HT1080 (cell line): ENCODE data around the gene FOXK1. TPM values are rescaled to one million over a fixed set of nuclear protein-coding genes. Genes with fewer than 3 reads are reported as not detected.
"Not testable (repeated sequence)": the region's sequence is repeated elsewhere in the genome, so short reads cannot be mapped to it uniquely, and the experiment has no call there.

Experiments used
- DNase-seq: peaks from one replicate; pipeline ENCODE4 v3.0.0-alpha.2; 2015; ENCODE audit warnings: low read depth
- total RNA-seq: library from RNA; depleted of rRNA; stranded (reverse); fragments of >200 nt; shearing (Covaris generic); gene quantifications from 2 replicates; pipeline ENCODE4 v1.2.3, GENCODE V29; 2014

The FOXK1 gene
- total RNA-seq, 1 experiment from 2014 or later = 17.9 TPM

DNA sequence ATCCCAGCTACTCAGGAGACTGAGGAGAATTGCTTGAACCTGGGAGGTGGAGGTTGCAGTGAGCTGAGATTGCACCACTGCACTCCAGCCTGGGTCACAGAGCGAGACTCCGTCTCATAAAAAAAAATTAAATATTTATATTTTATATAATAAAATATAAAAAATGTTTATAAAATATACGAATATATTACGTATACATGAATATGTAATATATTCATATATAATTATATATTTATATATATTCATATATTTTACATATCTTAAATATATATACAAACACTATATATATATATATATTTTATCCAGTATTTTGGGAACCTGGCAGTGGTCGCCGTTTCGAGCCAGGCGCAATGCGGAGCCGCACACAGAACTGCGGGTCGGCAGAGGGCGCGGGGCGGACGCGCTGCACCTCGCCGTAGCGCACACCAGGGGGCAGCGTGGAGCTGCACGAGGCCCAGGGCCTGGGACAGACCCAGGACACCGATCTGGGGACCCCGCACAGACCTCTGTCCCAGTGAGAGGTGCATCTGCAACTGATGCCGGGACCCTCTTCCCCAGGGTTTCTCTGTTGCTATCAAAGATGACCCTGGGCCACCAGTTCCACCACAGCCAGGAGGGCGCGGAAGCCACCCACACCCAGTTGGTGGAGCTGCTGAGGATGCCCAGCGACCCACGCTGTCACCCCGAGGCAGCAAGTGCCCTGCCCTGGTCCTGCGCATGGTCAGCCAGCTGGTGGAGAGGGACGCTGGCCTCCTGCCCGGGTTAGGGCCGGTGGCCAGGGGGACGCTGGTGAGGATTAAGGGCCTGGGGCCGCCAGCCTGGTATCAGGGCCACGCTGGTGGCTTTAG lies 116.0 kb downstream of the FOXK1 start:
- DNase-seq = peak; percentile 29

DNA sequence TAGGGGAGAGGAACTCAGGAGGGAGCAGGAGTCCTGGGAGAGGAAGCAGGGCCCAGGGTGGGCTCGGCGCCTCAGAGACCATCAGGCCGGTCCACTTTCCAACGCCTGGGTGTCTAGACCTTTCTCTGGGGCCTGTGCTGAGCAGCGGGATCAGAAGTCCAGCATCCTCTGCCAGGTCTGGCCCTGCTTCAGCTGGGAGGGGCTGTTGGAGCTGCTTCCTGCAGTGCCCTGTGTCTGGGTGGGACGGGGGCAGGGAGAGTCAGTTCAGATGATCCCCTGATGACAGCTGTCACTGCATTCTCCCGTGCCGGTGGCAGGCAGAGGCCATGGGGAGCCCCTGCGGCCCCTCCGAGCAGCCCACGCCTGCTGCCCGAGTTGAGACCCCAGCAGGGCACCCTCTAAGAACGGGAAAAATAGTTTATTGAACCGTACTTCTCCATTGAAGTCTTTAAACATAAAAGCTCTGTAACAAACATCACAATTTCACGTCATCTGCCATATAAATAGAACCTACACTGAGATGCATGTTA lies 116.7 kb downstream of the FOXK1 start:
- DNase-seq = no peak

DNA sequence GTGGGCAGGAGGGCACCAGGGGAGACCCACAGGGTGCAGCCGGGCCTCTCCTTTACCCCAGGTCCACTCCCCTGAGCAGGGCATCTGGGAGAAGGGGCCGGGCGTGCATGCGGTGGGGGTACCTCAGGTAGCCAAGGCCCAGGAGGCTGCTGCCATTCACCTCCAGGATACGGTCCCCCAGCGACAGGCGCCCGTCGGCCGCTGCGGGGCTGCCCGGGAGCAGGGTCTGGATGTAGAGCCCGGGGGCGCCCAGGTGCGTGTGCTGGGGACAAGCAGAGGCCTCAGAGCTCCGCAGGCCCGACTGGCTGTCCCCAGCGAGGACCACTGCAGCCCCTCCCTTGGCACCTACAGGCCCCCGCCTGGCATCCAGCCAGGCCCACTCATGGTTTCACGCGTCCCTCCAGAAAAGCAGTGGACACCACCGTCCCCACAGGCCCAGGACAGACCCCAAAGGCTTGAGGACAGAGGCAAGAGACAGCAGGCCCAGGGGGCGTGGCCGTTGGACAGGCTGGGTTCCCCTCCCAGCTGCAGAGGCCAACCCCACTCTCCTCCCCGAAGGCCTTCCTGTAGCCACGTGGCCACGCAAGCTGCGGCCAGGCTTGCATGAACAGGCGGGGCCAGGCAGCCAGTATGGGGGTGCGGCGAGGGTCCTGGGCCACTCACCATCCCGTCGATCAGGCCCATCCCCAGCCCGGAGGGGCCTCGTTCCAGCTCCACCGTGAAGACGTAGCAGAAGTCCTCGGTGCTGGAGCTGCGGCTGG lies 117.6 kb downstream of the FOXK1 start:
- DNase-seq = no peak

DNA sequence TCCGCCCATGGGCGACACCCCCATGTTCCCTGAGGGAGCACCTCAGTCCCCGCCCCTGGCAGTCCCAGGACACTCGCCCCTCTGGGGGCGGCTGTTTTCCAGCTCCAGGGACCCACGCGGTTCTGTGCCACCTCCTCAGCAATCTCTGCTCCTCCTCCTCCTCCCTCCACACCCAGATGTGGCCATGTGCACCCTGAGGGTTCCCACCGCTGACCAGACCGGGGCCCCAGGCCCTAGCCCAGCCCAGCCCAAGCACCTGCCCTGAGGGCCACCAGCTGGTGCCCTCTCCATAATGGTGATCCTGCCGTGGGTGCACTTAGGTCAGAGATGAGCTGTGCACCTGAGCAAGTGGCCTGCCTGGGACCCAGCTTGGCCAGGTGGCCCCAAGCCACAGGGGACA lies 118.4 kb downstream of the FOXK1 start:
- no peak for DNase-seq

DNA sequence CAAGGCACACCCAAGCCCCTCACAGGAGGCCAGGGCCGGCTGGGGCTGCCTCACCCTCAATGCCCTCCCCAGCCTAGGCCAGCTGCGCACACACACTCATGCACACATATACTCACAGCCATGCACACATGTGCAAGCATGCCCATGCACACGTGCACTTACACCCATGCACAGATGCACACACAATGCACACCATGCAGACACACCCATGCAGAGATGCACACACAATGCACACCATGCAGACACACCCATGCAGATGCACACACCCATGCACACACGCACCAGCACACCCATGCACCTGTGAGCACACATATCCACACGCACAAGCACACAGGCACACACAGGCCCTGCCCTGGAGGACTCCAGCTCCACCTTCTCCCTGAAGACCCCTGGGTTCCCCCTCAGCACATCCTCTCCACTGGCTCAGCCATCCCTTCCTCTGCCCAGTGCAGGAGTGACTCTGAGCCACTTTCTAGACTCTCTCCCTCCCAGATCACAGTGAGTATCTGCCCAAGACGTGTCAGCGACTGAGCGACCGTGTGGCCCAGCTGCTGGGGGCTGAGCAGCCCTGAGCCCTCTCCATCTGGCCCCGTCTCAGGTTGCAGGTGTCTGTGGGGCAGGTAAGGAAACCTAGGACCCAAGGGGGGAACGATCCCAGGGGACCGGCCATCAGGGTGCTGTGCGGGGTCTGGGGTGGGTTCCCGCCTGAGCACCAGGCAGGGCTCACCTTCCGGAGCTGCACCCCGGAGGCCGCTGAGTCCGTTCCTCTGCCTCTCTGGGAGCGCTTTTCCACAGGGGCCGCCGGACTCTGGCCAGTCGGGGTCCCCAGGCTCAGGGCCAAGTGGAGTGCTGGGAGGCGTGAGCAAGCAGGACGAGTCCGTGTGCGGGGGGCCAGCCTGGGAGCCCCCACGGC lies 119.1 kb downstream of the FOXK1 start:
- DNase-seq = no peak

DNA sequence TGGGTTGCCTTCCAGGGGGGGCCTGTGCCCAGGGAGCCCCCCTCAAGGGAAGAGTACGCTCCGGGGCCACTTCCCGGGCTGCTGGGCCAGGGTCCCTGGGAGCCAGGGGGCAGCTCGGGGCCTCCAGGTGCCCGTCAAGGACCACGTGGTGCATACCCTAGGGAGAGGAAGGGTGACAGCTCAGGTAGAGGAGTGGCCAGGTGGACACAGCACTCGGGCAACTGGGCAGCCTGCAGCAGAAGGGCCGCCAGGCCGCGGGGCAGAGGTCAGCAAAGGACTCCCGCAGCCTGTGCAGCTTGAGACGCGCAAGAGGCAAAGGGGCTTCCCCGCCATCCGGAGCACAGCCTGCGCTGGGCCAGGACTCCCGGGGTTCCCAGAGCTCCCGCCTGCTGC lies 119.7 kb downstream of the FOXK1 start:
- DNase-seq = no peak

DNA sequence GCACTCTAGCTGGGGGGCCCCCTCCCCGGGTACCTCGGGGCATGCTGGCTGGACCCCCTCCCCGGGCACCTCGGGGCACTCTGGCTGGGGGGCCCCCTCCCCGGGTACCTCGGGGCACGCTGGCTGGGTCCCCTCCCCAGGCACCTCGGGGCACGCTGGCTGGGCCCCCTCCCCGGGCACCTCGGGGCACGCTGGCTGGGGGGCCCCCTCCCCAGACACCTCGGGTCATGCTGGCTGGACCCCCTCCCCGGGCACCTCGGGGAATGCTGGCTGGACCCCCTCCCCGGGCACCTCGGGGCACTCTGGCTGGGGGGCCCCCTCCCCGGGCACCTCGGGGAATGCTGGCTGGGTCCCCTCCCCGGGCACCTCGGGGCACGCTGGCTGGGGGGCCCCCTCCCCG lies 120.5 kb downstream of the FOXK1 start:
- not testable (repeated sequence) for DNase-seq

DNA sequence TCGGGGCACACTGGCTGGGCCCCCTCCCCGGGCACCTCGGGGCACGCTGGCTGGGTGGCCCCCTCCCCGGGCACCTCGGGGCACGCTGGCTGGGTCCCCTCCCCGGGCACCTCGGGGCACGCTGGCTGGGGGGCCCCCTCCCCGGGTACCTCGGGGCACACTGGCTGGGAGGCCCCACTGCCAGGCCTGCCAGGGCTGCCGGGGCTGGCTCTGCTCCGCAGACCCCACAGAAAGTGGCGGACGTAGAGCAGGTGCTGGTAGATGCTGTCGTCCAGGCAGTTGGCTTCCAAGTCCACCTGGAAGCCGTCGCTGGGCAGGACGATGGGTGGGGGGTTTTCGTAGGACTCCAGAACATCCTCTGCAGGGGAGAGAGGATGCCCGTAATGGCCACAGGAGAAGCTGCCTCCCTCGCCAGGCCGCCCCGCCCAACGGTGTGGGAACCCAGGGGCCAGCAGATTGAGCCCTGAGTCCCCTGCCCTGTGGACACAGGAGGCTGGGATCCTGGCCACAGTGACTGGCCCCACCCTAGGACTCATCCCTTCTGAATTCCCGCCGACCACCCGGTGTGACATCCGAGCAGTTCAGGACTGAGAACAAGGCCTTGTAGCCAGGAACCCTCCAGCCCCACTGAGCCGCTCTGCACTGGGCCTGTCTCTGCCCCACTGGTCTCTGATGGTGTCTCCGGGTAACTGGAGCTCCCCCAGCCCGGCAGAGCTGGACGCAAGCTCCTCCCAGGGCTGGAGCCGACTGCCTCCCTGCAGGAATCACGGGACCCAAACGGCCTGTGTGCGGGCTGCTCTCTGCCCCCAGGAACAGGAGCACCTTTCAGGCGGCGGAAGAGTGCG lies 121.5 kb downstream of the FOXK1 start:
- no peak for DNase-seq

DNA sequence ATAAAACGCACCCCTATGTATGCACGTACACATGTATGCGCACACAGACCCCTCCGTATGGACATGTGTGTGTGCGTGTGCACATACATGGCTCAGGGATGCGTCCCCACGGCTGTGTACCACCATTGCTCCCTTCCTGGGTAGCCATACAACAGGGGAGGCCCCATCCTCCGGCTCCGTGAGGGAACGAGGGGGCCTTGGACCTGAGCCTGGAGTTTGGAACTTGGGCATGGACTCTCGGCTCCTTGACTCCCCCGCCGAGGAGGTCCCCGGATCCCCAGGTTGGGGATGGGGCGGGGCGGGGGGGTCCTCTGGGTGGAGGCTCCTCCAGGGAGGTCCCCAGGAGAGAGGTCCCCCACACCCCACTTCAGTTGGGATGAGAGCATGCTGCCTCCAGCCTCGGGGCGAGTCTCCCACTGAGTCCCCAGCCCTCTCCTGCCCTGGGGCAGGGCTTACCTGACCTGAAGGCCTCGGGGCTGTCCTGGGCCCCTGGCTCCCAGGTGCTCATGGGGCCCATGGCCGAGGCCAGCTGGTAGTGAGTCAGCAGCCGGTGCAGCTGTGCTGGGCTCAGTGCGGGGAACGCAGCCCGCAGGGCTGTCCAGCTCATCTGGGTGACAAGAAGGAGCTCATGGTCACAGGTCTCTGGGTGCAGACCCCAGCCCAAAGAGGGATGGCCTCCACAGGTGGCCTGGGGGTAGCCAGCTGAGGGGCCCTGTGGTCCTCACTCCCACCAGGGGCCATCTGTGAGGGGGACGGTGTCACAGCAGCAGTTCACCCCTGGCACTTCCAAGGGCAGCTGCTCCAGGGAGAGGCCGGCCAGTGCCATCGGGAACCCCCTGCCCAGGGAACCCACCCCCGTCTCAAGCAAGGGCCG lies 123.3 kb downstream of the FOXK1 start:
- DNase-seq = no peak

DNA sequence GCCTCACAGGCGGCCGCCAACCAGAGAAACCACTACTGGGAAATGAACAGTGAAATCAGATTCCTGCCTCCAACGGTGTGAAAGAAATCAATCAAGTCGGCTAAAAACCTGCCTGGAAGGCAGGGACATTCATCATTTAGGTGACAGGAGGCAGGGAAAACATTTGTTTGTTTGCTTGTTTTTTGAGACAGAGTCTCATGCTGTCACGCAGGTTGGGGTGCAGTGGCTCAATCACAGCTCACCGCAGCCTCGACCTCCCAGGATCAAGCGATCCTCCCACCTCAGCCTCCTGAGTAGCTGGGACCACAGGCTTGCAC lies 123.8 kb downstream of the FOXK1 start:
- DNase-seq = no peak

DNA sequence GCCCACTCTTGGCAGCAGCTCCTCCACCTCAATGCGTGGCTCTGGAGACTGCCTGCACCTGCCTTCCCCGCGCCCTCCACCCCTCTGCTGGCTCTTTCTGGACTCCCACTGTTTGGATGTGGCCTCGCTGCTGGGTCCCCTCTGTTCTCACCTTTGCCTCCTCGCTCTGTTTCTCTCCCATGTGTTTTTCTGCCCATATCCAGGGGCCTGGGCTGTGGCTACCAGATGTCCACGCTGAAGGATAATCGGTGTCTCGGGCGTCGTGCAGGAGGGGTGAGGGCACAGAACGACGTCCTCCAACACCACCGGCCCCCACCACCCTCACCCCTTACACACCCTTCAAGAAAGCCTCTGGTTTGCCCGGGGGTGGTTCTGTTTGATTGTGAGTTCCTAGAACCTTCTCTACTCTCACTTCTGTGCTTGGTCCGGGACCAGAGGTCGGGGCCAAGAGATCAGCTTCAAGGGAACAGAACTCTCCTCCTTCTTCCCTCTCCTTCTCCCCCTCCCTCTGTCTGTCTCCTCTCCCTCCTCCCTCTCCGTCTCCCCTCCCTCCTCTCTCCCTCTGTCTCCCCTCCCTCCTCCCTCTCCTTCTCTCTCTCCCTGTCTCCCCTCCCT lies 125.0 kb downstream of the FOXK1 start:
- DNase-seq = no peak

DNA sequence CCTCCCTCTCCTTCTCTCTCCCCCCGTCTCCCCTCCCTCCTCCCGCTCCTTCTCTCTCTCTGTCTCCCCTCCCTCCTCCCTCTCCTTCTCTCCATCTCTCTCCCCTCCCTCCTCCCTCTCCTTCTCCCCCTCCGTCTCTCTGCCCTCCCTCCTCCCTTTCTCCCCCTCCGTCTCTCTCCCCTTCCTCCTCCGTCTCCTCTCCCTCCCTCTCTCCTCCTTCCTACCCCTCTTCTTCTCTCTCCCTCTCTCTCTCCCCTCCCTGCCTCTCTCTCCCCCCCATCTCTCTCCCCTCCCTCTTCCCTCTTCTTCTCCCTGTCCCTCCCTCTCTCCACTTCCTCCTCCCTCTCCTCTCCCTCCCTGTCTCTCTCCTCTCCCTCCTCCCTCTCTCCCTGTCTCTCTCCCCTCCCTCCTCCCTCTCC lies 125.5 kb downstream of the FOXK1 start:
- no peak for DNase-seq

DNA sequence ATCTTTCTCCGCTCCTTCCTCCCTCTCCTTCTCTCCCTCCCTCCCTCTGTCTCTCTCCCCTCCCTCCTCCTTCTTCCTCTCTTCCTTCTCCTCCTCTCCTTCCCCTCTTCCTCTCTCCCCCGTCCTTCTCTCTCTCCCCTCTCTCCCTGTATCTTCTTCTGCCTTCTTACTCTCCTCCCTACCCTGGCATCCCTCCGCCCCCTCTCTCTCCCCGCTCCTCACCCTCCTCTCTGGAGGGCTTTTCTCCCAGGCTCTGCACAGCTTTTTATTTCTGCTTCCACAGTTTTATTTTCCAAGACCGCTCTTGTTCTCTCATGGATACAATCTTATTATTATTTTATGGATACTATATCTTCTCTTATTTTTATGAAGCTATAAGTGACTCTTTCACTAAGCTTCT lies 125.9 kb downstream of the FOXK1 start:
- no peak for DNase-seq

DNA sequence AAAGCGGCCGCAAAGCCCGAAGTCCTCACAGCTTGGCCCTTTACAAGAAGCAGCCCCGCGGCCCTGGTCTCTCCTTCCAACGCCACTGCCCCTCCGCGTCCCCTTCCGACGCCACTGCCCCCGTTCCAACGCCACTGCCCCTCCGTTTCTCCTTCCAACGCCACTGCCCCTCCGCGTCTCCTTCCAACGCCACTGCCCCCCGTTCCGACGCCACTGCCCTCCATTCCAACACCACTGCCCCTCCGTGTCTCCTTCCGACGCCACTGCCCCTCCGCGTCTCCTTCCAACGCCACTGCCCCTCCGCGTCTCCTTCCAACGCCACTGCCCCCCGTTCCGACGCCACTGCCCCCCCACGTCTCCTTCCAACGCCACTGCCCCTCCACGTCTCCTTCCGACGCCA lies 126.5 kb downstream of the FOXK1 start:
- no peak for DNase-seq

DNA sequence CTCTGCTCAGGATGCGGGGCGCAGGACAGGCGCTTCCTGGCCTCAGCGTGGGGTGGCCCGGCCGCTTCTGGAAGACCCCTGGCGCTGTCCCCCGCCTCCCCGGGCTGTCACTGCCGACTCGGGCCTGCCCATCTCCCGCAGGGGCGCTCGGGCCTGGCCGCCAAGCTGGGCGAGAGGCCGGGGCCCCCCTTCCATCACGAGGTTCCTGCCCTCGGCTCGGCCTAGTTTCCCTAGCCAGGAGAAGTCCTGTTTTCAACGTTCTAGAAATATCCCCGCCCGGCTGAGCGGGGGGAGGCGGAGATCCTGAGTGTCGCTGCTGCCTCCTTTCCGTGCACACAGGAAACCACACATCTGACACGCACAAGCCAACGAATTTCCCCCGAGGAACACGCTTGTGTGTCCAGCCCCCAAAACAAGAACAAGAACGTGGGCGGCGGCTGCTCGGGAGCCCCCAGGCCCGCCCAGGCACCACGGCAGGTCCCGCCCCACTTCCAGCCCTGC lies 127.0 kb downstream of the FOXK1 start:
- no peak for DNase-seq

DNA sequence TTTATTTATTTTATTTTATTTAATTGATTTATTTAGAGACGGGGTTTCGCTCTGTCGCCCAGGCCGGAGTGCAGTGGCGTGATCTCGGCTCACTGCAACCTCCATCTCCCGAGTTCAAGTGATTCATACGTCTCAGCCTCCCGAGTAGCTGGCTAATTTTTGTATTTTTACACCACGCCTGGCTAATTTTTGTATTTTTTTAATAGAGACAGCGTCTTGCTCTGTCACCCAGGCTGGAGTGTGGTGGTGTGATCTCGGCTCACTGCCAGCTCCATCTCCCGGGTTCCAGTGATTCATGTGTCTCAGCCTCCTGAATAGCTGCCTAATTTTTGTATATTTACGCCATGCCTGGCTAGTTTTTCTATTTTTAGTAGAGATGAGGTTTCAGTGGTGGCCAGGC lies 127.6 kb downstream of the FOXK1 start:
- no peak for DNase-seq

DNA sequence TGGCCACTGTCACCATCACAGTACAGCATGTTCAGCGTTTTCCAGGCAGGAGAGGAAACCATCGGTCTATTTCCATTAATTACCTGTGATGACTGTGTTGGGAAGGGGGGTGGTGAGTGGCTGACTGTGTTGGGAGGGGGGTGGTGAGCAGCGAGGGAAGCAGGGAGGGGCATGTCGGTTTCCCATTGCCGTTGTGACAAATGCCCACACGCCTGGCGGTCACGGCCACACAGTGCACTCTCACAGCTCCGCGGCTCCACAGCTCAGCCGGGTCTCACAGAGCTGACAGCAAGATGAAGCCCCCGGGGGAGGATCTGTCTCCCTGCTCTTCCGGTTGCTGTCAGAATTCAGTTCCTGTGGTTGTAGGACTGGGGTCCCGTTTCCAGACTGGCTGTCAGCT lies 132.3 kb downstream of the FOXK1 start:
- no peak for DNase-seq

DNA sequence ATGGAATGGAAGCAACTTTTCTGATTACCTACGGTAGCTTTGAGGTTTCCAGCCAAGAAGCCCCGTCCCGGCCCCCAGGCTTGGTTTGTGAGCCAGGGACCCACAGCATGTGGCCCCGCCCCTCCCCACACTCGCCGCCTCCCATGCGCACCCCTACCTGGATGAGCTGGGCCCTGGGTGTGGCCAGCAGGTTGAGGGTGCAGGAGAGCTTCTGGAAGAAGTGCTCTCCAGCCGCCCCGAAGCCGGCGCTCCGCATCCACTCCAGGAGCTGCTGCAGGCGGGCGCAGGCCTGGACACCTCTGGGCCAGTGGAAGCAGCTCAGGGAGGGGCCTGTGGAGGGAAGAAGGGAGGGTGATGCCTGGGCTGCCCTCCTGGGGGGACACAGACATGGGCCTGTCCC lies 133.0 kb downstream of the FOXK1 start:
- no peak for DNase-seq
